ENCODE data around the gene HBG2. TPM values are rescaled to one million over a fixed set of nuclear protein-coding genes. Genes with fewer than 3 reads are reported as not detected.
"Not testable (repeated sequence)": the region's sequence is repeated elsewhere in the genome, so short reads cannot be mapped to it uniquely, and the experiment has no call there.

HBG2 gene
- total and polyA plus RNA-seq, 9 of the 15 experiments (the other 6 are each of a cell fraction or from before 2014, with no cell fraction given) = 1,626 to 58,619 (median 10,515) TPM

- TF ChIP-seq MYBL2 (IDR thresholded peaks at IDR 0.05; ENCODE audit: low read depth) (peak; percentile 56; the same call in 1 of the 2 replicates), RBFOX2 (IDR thresholded peaks at IDR 0.05; ENCODE audit: low read depth, low read length) (0 out of 2 replicates have a peak, but pooled peaks have one; percentile 21), SMARCC2 (IDR thresholded peaks at IDR 0.05; ENCODE audit: low read depth) (0 out of 2 replicates have a peak, but pooled peaks have one; percentile 41), CC2D1A (IDR thresholded peaks at IDR 0.05) (peak; percentile 47; the same call in 1 of the 2 replicates), BRD9 (IDR thresholded peaks at IDR 0.05; ENCODE audit: low read depth, partially characterized antibody) (peak; percentile 68), KDM1A (IDR thresholded peaks at IDR 0.05) (0 out of 4 replicates have a peak, but pooled peaks of 1 of the 2 experiments have one; percentile 19), ELF4 (CRISPR knock-in tag; IDR thresholded peaks at IDR 0.05) (peak; percentile 19; the same call in 1 of the 2 replicates), MTA3 (IDR thresholded peaks at IDR 0.05; ENCODE audit: borderline replicate concordance) (peak; percentile 34; the same call in 1 of the 2 replicates), ASH1L (IDR thresholded peaks at IDR 0.05; ENCODE audit: borderline replicate concordance, low read depth, partially characterized antibody) (peak; percentile 36), POLR2A (conservative IDR thresholded peaks at IDR 0.05) (peak; percentile 65), NFIC (IDR thresholded peaks at IDR 0.05) (peak; percentile 54; the same call in 1 of the 2 replicates), CEBPB (tag; IDR thresholded peaks at IDR 0.05) (peak; percentile 86), POLR2B (IDR thresholded peaks at IDR 0.05; ENCODE audit: low read depth, partially characterized antibody) (peak; percentile 31), SMARCE1 (IDR thresholded peaks at IDR 0.05) (0 out of 2 replicates have a peak, but pooled peaks have one; percentile 44), CSDE1 (IDR thresholded peaks at IDR 0.05) (0 out of 4 replicates have a peak, but pooled peaks of 1 of the 2 experiments have one; percentile 26), ZEB2 (IDR thresholded peaks at IDR 0.05) (peak; percentile 23; the same call in 1 of the 2 replicates), ATF7 (IDR thresholded peaks at IDR 0.05) (0 out of 2 replicates have a peak, but pooled peaks have one; percentile 23), ZNF639 (CRISPR knock-in tag; conservative IDR thresholded peaks at IDR 0.05 in 1 of 2, IDR thresholded peaks at IDR 0.05 in 1 of 2) (0 out of 4 replicates have a peak, but pooled peaks of 1 of the 2 experiments have one; percentile 20), SMARCA4 (IDR thresholded peaks at IDR 0.05) (peak; percentile 60; the same call in 1 of the 2 replicates), NCOA2 (IDR thresholded peaks at IDR 0.05; ENCODE audit: partially characterized antibody in 2 of 2) (peak in 1 of 2 experiments; percentile 58), DPF2 (IDR thresholded peaks at IDR 0.05) (peak; percentile 38), SUPT5H (IDR thresholded peaks at IDR 0.05) (peak; percentile 43; the same call in 1 of the 2 replicates), PKNOX1 (IDR thresholded peaks at IDR 0.05) (0 out of 2 replicates have a peak, but pooled peaks have one; percentile 11), ARID1B (IDR thresholded peaks at IDR 0.05) (0 out of 2 replicates have a peak, but pooled peaks have one; percentile 14), EP400 (IDR thresholded peaks at IDR 0.05) (peak; percentile 38)
- not testable (repeated sequence) for TF ChIP-seq MYBL2 (CRISPR knock-in tag; IDR thresholded peaks at IDR 0.05; ENCODE audit: borderline replicate concordance)
Measured at GRCh38 chr11:5254646-5255413, at the start of gene HBG2 (continued).
